PC-9 (cell line): ENCODE results near the gene CEP170B. TPM values are rescaled to one million over a fixed set of nuclear protein-coding genes. Genes with fewer than 3 reads are reported as not detected.

Source experiments
- BruUV-seq: library from RNA; stranded (reverse); fragments of 400-500 nt; replicated peaks from 2 replicates; lab custom pipeline; 2021; lab: Mats Ljungman, UMichigan
- CTCF ChIA-PET: fragments of 300-600 bp; sonication (Branson Sonifier 250); formaldehyde crosslinking; loops from one replicate; lab custom pipeline; 2022; ENCODE audit warnings: antibody characterized with exemption; lab: Charles Lee
- POLR2A ChIA-PET: fragments of 300-600 bp; sonication (Branson Sonifier 250); formaldehyde crosslinking; loops from one replicate; lab custom pipeline; 2022; ENCODE audit warnings: antibody characterized with exemption; ENCODE audit not compliant: unreplicated experiment; lab: Charles Lee
- DNase-seq, 2 experiments: peaks; one replicate each; pipeline versions ENCODE4 v3.0.0 to v3.0.0-alpha.2; 2015 to 2022; ENCODE audit warnings: mixed read lengths in 1 of 2
- H2AFZ ChIP-seq: fragments of 200-600 bp; sonication (generic); 2 replicates; pipeline ENCODE4 v1.8.1; 2017; ENCODE audit warnings: antibody characterized with exemption
- H3F3A ChIP-seq: fragments of 200-600 bp; sonication (generic); 2 replicates; pipeline ENCODE4 v1.8.1; 2017; ENCODE audit warnings: antibody characterized with exemption, mild to moderate bottlenecking, low read depth; ENCODE audit not compliant: insufficient read depth
- H3K27ac ChIP-seq: fragments of 200-600 bp; sonication (generic); 2 replicates; pipeline ENCODE4 v1.6.1; 2016; ENCODE audit warnings: mixed run types
- H3K27me3 ChIP-seq: fragments of 200-600 bp; sonication (generic); 2 replicates; pipeline ENCODE4 v1.6.1; 2016; ENCODE audit warnings: low read depth, mixed run types; ENCODE audit not compliant: insufficient read depth
- H3K36me3 ChIP-seq: fragments of 200-600 bp; sonication (generic); 2 replicates; pipeline ENCODE4 v1.6.1; 2016; ENCODE audit warnings: low read depth, mixed run types
- H3K4me1 ChIP-seq: fragments of 200-600 bp; sonication (generic); replicated peaks from 2 replicates; pipeline ENCODE4 v1.6.1; 2016; ENCODE audit warnings: mixed run types; ENCODE audit not compliant: insufficient read depth
- H3K4me2 ChIP-seq: fragments of 200-600 bp; sonication (generic); 2 replicates; pipeline ENCODE4 v1.6.1; 2017; ENCODE audit warnings: mixed run types
- H3K4me3 ChIP-seq: fragments of 200-600 bp; sonication (generic); 2 replicates; pipeline ENCODE4 v1.6.1; 2016; ENCODE audit warnings: mixed run types
- H3K79me2 ChIP-seq: fragments of 200-600 bp; sonication (generic); 2 replicates; pipeline ENCODE4 v1.6.1; 2017; ENCODE audit warnings: low read depth, mixed run types
- H3K9me2 ChIP-seq: fragments of 200-600 bp; sonication (generic); 2 replicates; pipeline ENCODE4 v1.8.1; 2017; ENCODE audit warnings: mild to moderate bottlenecking; ENCODE audit not compliant: insufficient read depth
- H3K9me3 ChIP-seq: fragments of 200-600 bp; sonication (generic); 2 replicates; pipeline ENCODE4 v1.8.1; 2016; ENCODE audit warnings: low read depth; ENCODE audit not compliant: insufficient read depth
- H4K20me1 ChIP-seq: fragments of 200-600 bp; sonication (generic); 2 replicates; pipeline ENCODE4 v1.8.1; 2017; ENCODE audit not compliant: insufficient read depth
- CTCF ChIP-seq: fragments of 200-600 bp; sonication (generic); conservative IDR thresholded peaks from 2 replicates; pipeline ENCODE4 v1.6.1; 2017; ENCODE audit warnings: mixed run types, antibody characterized with exemption, mild to moderate bottlenecking, moderate library complexity
- EZH2 ChIP-seq: fragments of 200-600 bp; sonication (generic); IDR thresholded peaks from 2 replicates; pipeline ENCODE4 v1.8.0; 2017; ENCODE audit warnings: antibody characterized with exemption, low read depth
- intact Hi-C: fragments of 100-400 bp; cut with micrococcal nuclease; formaldehyde crosslinking; loops from one replicate; pipeline ENCODE4 v1.10.0; 2022; ENCODE audit not compliant: unreplicated experiment
- total RNA-seq: library from RNA; stranded (reverse); gene quantifications from 2 replicates; pipeline ENCODE4 v1.2.3, GENCODE V29; 2021

The CEP170B gene
- total RNA-seq, 1 experiment from 2014 or later = 25.7 TPM

- intact Hi-C loops = no loop called here
- POLR2A ChIA-PET = no interaction called here
These were observed 47.0 kb downstream of the CEP170B start for GRCh38 chr14:104912053-104912452.

DNA sequence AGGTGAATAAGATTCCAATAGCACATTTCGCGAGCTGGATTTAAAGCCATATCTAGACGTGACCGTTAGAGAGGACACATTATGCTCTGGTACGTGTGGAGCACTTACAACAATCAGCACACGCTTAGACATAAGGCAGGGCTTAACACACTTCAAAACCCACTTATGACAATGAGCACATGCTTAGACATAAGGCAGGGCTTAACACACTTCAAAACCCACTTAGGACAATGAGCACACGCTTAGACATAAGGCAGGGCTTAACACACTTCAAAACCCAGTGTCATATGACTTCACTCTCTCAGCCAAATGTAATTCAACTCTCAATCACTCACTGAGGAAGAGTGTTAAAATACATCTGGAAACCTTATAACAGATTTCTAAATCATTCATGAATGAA lies 48.4 kb downstream of the CEP170B start:
- Histone ChIP-seq H3K27me3 (peaks cover 38% of the 10 kb centered on the region), H3F3A (0 out of 2 replicates have a peak, but pooled peaks cover 1% of the 10 kb centered on the region), H3K9me3 (peaks cover 7% of the 10 kb centered on the region; the same call in 1 of the 2 replicates), H3K27ac (no peak overlapping the region), H4K20me1 (no peaks in the 10 kb centered on the region), H3K4me3 (no peak overlapping the region), H3K36me3 (no peaks in the 10 kb centered on the region), H3K4me2 (no peak overlapping the region), H3K79me2 (no peaks in the 10 kb centered on the region), H2AFZ (no peak overlapping the region), H3K4me1 (no peaks in the 10 kb centered on the region), H3K9me2 (no peaks in the 10 kb centered on the region)
- DNase-seq = no peak
- CTCF ChIA-PET = no interaction called here
- no TSS peak for BruUV-seq
- intact Hi-C loops = no loop called here
- TF ChIP-seq CTCF = no peak
- no peak for TF ChIP-seq EZH2
- POLR2A ChIA-PET = no interaction called here

More at GRCh38 chr14:104912053-104912452, 47.0 kb downstream of the CEP170B start:
- TF ChIP-seq CTCF = no peak
- TF ChIP-seq EZH2 = no peak
- H3K4me1 ChIP-seq = no peaks in the 10 kb centered on the region
- peaks cover 44% of the 10 kb centered on the region for H3K27me3 ChIP-seq
- DNase-seq = no peak
- H3K36me3 ChIP-seq = no peaks in the 10 kb centered on the region
- H3K4me2 ChIP-seq = no peak overlapping the region
- no peak overlapping the region for H3K4me3 ChIP-seq
- no TSS peak for BruUV-seq
- no peak overlapping the region for H3K27ac ChIP-seq
- peaks cover 7% of the 10 kb centered on the region; the same call in 1 of the 2 replicates for H3K9me3 ChIP-seq
- no peaks in the 10 kb centered on the region for H3K9me2 ChIP-seq
- H3F3A ChIP-seq = 0 out of 2 replicates have a peak, but pooled peaks cover 2% of the 10 kb centered on the region
- H4K20me1 ChIP-seq = no peaks in the 10 kb centered on the region
- H3K79me2 ChIP-seq = no peaks in the 10 kb centered on the region
- CTCF ChIA-PET = no interaction called here
- no peak overlapping the region for H2AFZ ChIP-seq

DNA sequence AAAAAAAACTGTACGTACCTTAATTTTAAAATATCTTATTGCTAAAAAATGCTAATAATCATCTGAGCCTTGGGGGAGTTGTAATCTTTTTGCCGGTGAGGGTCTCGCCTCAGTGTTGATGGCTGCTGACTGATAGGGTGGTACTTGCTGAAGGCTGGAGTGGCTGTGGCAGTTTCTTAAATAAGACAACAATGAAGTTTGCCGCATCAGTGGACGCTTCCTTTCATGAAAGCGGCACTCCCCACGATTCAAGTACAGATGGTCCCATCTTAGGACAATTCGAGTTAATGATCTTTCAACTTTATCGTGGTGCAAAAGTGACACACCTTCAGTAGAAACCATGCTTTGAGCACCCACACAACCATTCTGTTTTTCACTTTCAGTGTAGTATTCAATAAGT lies 52.0 kb downstream of the CEP170B start:
- H3F3A ChIP-seq = no peaks in the 10 kb centered on the region
- no peaks in the 10 kb centered on the region for H3K9me2 ChIP-seq
- TF ChIP-seq EZH2 (no peak), CTCF (no peak)
- peaks cover 31% of the 10 kb centered on the region for H3K27me3 ChIP-seq
- no peaks in the 10 kb centered on the region for H4K20me1 ChIP-seq
- no peaks in the 10 kb centered on the region for H3K79me2 ChIP-seq
- no peak overlapping the region for H3K4me2 ChIP-seq
- H3K4me3 ChIP-seq = no peak overlapping the region
- ChIA-PET CTCF (no interaction called here), POLR2A (no interaction called here)
- H3K9me3 ChIP-seq = peaks cover 3% of the 10 kb centered on the region; the same call in 1 of the 2 replicates
- BruUV-seq = no TSS peak
- intact Hi-C loops = no loop called here
- H3K4me1 ChIP-seq = no peaks in the 10 kb centered on the region
- DNase-seq = no peak
- no peak overlapping the region for H3K27ac ChIP-seq
- no peaks in the 10 kb centered on the region for H3K36me3 ChIP-seq
- no peak overlapping the region for H2AFZ ChIP-seq
